IPS DF 19.7 (cell line): ENCODE measurements around the gene SAT2.

Experiments
- DNase-seq: peaks from one replicate; pipeline ENCODE4 v3.0.0-alpha.2; 2013; ENCODE audit warnings: low read depth, low spot score

The SAT2 gene

GRCh38 chr17:7591596-7591995, 36.0 kb downstream of the SAT2 start:
- no peak for DNase-seq

DNA sequence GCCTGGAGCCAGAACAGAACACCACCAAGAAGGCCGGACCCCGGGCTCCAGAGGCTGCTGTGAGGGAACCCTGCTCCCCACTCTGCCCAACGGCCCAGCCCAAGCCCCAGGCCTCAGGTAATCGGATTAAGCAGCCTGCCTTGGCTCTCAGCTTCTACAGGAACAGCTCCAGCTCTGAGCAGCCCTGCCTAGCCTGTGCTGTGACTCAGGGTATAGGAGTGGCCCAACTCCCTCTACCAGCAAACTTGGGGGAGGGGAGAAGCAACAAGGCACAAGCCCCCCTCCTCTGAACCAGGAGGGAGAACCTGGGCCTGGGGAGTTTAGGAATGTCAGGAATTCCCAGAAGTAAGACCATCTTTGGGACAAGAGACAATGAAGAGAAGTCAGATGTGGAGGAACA, 36.9 kb downstream of the SAT2 start:
- DNase-seq, result peak; percentile 78

- DNase-seq, result no peak
Measured at GRCh38 chr17:7589891-7590691, 37.5 kb downstream of the SAT2 start, which contains the start of gene SOX15. TSS of gene SOX15 (minus strand) at chr17:7590094. CDS start at chr17:7589676, 418 bp downstream.

- DNase-seq, result no peak
Measured at GRCh38 chr17:7589204-7589868, 38.3 kb downstream of the SAT2 start.

DNA sequence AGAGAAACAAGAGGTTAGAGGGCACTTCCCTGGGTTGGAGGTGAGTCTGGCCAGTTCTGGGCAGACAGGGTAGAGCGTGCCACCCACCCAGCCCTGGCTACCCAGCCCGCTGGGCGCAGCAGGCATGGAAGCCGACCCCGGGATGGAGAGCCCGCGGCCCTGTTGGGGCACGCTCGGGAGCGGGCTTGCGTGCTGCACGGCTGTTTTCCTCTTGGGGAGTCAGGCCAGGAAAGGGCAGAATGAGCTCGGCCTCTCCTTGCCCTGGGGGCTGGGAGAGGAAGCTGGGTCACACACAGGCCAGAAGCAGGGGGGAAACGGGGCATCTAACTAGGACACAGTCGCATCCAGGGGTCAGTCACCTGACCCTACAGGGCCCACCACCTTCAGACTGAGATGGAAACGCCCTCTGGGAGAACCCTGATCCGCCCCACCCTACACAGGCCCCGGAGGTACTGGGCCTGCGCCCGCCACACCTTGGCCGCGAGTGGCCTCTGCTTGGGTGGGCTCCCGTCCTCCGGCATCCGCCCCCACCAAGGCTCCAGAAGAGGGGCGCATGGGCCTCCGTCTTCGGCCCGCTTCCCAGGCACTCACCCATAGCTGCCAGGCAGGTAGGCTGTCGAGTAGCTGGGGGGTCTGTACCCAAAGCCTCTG, 38.9 kb downstream of the SAT2 start:
- no peak for DNase-seq

DNA sequence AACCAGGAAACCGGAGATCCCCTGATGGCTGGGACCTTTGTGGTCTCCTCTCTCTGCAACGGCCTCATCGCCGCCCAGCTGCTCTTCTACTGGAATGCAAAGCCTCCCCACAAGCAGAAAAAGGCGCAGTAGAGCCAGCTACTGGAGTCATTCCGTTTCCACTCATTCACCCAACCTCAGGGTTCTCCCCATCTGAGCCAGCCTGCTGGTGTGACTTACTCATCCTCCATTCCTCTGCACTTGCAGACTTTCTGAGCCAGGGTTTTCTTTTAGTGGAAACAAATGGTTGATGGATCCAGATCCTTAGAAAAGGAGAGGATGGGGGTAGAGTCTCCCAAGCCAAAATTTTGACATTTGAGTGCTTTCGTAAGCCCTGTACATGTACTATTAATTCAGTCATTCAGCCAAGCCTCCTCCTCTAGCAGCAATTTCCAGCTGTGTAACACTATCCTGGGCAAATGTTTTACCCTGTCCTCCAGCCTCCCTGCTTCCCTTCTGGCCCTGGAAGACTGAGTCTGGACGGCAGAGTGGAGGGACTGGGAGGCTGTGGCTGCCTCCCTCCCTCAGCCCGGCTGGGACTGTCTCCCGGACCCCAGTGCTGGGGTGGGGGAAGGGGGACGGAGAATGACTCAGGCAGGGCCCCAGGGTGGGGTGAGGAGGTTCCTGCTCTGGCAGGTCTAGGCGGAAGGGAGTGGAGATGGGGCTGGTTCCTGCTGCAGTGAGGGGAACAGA, 40.0 kb downstream of the SAT2 start:
- no peak for DNase-seq

DNA sequence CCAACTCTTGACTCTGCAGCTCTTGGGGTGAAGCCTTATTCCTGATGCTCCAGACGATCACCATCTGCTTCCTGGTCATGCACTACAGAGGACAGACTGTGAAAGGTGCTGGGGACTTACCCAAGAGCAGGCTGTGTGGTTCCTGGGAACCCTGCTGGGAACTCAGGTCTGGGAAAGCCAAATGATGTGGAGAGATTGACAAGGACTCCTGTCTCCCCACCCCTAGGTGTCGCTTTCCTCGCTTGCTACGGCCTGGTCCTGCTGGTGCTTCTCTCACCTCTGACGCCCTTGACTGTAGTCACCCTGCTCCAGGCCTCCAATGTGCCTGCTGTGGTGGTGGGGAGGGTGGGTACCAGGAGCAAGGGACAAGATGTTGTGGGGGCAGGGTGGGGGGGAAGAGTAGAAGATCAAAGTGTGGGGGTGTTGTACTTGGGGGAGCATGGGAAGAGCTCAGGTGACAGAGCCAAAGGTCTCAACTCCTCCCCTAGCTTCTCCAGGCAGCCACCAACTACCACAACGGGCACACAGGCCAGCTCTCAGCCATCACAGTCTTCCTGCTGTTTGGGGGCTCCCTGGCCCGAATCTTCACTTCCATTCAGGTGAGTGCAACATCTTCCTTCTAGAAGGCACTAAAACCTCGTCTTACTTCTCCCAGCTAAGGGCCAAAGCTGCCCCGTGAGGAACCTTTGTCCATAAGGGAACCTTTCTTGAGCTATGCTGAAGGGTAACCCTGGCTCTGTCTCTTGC, 40.8 kb downstream of the SAT2 start:
- no peak for DNase-seq

- DNase-seq, result peak; percentile 75
Measured at GRCh38 chr17:7583253-7584109, 44.1 kb downstream of the SAT2 start, which contains the start of gene MPDU1. TSS of gene MPDU1 (plus strand) at chr17:7583852. CDS start at chr17:7583863, 11 bp downstream.

GRCh38 chr17:7582396-7583252, 45.0 kb downstream of the SAT2 start:
- DNase-seq, result no peak

DNA sequence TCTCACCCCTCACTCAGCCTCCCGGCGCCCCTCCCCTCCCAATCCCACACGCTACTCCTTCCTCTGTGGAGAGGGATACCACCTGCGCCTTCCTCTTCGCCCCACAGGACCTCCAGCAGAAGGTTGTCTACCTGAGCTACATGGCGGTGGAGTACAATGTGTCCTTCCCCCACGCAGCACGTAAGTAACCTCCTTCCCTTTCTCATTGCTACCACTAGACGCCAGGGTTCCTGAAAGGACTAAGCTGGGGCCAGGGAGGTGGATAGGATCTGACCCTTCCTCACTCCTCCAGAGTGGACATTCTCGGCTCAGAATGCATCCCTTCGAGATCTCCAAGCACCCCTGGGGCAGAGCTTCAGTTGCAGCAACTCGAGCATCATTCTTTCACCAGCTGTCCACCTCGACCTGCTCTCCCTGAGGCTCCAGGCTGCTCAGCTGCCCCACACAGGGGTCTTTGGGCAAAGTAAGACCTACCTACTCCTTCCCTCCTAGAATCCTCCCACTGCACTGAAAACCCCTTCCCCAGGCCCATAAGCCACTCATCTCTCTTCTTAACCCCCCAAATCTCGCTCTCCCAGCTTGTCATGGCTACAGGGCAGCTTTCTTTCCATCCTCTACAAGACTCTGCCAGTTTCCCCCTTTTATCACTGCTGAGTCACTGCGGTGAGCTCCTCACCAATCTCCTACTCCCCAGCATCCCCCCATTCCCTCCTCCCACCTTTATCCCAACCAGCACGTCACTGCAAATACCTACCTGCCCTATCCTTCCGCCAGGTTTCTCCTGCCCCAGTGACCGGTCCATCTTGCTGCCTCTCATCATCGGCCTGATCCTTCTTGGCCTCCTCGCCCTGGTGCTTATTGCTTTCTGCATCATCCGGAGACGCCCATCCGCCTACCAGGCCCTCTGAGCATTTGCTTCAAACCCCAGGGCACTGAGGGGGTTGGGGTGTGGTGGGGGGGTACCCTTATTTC, 46.7 kb downstream of the SAT2 start:
- no peak for DNase-seq

DNA sequence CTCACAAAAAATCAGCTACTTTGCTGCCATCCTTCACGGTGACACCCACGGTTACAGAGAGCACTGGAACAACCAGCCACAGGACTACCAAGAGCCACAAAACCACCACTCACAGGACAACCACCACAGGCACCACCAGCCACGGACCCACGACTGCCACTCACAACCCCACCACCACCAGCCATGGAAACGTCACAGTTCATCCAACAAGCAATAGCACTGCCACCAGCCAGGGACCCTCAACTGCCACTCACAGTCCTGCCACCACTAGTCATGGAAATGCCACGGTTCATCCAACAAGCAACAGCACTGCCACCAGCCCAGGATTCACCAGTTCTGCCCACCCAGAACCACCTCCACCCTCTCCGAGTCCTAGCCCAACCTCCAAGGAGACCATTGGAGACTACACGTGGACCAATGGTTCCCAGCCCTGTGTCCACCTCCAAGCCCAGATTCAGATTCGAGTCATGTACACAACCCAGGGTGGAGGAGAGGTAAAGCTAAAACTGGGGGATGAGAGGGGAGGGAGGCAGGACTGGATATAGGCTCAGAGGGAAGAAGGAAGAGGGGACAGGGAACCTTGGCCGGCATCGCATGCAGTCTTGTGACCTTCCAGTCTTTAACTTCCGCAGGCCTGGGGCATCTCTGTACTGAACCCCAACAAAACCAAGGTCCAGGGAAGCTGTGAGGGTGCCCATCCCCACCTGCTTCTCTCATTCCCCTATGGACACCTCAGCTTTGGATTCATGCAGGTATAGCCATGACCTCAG, 47.6 kb downstream of the SAT2 start:
- no peak for DNase-seq

DNA sequence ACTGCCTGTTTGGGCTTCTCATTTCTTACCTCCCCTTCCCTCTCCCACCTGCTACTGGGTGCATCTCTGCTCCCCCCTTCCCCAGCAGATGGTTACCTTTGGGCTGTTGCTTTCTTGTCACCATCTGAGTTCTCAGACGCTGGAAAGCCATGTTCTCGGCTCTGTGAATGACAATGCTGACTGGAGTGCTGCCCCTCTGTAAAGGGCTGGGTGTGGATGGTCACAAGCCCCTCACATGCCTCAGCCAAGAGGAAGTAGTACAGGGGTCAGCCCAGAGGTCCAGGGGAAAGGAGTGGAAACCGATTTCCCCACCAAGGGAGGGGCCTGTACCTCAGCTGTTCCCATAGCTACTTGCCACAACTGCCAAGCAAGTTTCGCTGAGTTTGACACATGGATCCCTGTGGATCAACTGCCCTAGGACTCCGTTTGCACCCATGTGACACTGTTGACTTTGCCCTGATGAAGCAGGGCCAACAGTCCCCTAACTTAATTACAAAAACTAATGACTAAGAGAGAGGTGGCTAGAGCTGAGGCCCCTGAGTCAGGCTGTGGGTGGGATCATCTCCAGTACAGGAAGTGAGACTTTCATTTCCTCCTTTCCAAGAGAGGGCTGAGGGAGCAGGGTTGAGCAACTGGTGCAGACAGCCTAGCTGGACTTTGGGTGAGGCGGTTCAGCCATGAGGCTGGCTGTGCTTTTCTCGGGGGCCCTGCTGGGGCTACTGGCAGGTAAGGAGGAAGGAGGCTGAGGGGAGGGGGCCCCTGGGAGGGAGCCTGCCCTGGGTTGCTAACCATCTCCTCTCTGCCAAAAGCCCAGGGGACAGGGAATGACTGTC, 48.4 kb downstream of the SAT2 start, which contains the start of gene CD68:
Gene CD68, plus strand, starts transcription at position 638 of the 833 bp plus-strand sequence. Its CDS starts 40 bp downstream, at position 678.
- DNase-seq, result no peak

DNA sequence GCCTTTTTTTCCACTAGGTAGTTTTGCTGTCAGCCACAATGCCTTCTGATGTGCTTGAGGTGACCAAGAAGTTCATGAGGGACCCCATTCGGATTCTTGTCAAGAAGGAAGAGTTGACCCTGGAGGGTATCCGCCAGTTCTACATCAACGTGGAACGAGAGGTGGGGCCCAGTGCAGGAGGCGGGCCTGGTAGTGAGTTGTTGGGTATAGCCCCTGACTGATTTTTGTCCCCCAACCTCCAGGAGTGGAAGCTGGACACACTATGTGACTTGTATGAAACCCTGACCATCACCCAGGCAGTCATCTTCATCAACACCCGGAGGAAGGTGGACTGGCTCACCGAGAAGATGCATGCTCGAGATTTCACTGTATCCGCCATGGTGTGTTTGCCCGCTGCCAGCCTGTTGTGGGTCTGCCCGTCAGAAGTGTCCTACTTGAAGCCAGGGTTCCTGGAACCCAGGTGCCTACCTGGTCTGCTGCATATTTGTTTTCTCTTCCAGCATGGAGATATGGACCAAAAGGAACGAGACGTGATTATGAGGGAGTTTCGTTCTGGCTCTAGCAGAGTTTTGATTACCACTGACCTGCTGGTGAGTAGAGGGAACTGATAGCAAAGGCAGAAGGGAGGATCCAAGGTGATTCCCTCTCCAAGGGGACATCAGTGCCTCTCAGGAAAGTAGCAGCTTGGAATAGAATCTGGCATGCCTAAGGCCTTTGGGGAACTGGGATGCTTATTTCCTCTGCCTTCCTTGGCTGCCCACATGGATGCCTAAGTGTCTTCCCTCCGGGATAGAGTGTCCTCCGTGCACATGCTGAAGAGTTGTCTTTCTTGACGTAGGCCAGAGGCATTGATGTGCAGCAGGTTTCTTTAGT, 50.1 kb downstream of the SAT2 start:
- DNase-seq, result no peak

DNA sequence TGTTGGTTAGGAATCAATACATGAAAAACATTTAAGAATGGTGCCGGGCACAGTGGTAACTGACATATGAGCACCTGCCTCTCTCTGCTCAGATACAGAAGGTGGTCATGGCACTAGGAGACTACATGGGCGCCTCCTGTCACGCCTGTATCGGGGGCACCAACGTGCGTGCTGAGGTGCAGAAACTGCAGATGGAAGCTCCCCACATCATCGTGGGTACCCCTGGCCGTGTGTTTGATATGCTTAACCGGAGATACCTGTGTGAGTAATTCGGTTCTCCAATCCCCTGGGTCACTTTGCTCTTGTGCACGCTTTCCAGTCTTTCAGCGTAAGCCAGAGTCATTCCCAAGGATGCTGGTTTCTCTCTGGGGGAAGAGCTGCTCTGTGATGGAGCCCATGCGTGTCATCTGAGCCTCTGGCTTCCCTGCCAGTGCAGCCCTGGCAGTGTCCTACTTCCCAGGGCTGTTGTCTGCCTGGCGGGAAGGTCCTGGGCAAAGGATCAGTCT, 51.1 kb downstream of the SAT2 start:
- DNase-seq, result no peak
